ENCODE measurements around the gene IFIT5.

The IFIT5 gene

GRCh38 chr10:89391907-89392756, 22.2 kb upstream of the IFIT5 start, which contains the start of gene IFIT1:
Gene IFIT1 (plus strand): TSS chr10:89392623. CDS start chr10:89392713, 90 bp downstream.
- no peak for TF ChIP-seq EZH2 (IDR thresholded peaks at IDR 0.05; ENCODE audit: borderline replicate concordance, low read length)
- TF ChIP-seq, protein P1, sequence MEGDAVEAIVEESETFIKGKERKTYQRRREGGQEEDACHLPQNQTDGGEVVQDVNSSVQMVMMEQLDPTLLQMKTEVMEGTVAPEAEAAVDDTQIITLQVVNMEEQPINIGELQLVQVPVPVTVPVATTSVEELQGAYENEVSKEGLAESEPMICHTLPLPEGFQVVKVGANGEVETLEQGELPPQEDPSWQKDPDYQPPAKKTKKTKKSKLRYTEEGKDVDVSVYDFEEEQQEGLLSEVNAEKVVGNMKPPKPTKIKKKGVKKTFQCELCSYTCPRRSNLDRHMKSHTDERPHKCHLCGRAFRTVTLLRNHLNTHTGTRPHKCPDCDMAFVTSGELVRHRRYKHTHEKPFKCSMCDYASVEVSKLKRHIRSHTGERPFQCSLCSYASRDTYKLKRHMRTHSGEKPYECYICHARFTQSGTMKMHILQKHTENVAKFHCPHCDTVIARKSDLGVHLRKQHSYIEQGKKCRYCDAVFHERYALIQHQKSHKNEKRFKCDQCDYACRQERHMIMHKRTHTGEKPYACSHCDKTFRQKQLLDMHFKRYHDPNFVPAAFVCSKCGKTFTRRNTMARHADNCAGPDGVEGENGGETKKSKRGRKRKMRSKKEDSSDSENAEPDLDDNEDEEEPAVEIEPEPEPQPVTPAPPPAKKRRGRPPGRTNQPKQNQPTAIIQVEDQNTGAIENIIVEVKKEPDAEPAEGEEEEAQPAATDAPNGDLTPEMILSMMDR (IDR thresholded peaks at IDR 0.05; ENCODE audit: low read length): no peak

DNA sequence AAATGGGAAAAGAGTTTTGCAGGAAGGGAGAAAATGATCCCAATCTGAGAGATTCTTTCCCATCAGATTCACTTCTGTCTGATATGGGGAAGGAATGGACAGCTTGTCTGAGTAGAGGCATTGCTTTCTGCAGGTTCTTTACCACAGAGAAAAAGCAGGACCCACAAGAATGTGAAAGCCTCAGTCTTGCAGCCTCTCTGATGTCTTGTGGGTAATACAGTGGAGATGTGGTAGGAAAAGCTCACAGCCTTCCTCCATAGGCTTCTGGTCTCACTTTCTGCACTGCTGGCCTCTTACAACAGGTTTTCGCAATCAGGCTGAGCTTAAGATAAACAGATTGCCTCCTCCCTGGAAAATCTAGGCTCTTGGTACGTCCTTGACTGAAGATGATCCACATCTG, 21.4 kb upstream of the IFIT5 start:
- no peak overlapping the region for H3K9ac ChIP-seq (ENCODE audit: low read length)
- H4K20me1 ChIP-seq (ENCODE audit: insufficient read depth, low read length): no peaks in the 10 kb centered on the region

More at GRCh38 chr10:89391907-89392756, 22.2 kb upstream of the IFIT5 start, which contains the start of gene IFIT1:
- no peaks in the 10 kb centered on the region for H3K79me2 ChIP-seq (ENCODE audit: insufficient read depth, low read length)
- no peak within 1 kb of the TSS for H3K9ac ChIP-seq (ENCODE audit: low read length)
- H2AFZ ChIP-seq (ENCODE audit: low read length): no peak within 1 kb of the TSS
- no peaks in the 10 kb centered on the region for H3F3A ChIP-seq (ENCODE audit: insufficient read depth, low read length)
- peak within 1 kb of the TSS; percentile 41 for H3K4me2 ChIP-seq (ENCODE audit: low read length)
- H3K9me3 ChIP-seq (ENCODE audit: low read length): no peaks in the 10 kb centered on the region
- H3K4me1 ChIP-seq (ENCODE audit: insufficient read depth, low read length, severe bottlenecking): no peaks in the 10 kb centered on the region
- no peaks in the 10 kb centered on the region for H3K9me2 ChIP-seq (ENCODE audit: low read depth, low read length)
- peak within 1 kb of the TSS; percentile 10 for H3K4me3 ChIP-seq (ENCODE audit: low read depth, low read length, poor library complexity, severe bottlenecking)
- no peaks in the 10 kb centered on the region for H4K20me1 ChIP-seq (ENCODE audit: insufficient read depth, low read length)
- H3K27ac ChIP-seq (ENCODE audit: low read depth, low read length, poor library complexity, severe bottlenecking): no peak within 1 kb of the TSS
- H3K27me3 ChIP-seq (ENCODE audit: insufficient read depth, low read length): no peaks in the 10 kb centered on the region
- H3K36me3 ChIP-seq (ENCODE audit: insufficient read depth, low read length): no peaks in the 10 kb centered on the region

DNA sequence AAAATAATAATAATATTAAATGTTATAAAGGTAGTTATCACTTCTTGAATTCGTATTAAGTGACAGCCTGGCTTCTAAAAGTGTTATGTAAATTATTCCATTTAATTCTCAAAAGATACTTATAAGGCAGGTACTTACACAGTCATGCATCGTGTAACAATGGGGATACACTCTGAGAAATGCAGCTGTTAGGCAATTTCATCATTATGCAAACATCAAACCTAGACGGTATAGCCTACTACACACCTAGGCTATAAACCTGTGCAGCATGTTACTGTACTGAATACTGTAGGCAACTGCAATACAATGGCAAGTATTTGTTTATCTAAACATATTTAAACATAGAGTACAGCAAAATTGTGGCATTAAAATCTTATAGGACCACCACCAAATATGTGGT, 20.5 kb upstream of the IFIT5 start:
- Histone ChIP-seq H3K36me3 (ENCODE audit: insufficient read depth, low read length) (no peaks in the 10 kb centered on the region; the same call in 1 of the 2 replicates), H4K20me1 (ENCODE audit: insufficient read depth, low read length) (no peaks in the 10 kb centered on the region), H3K4me3 (ENCODE audit: low read depth, low read length, poor library complexity, severe bottlenecking) (no peak overlapping the region), H3K9me3 (ENCODE audit: low read length) (no peaks in the 10 kb centered on the region), H3F3A (ENCODE audit: insufficient read depth, low read length) (no peaks in the 10 kb centered on the region), H3K4me1 (ENCODE audit: insufficient read depth, low read length, severe bottlenecking) (no peaks in the 10 kb centered on the region), H3K4me2 (ENCODE audit: low read length) (no peak overlapping the region), H3K79me2 (ENCODE audit: insufficient read depth, low read length) (no peaks in the 10 kb centered on the region), H3K27ac (ENCODE audit: low read depth, low read length, poor library complexity, severe bottlenecking) (no peak overlapping the region), H2AFZ (ENCODE audit: low read length) (no peak overlapping the region), H3K9me2 (ENCODE audit: low read depth, low read length) (no peaks in the 10 kb centered on the region), H3K9ac (ENCODE audit: low read length) (no peak overlapping the region), H3K27me3 (ENCODE audit: insufficient read depth, low read length) (no peaks in the 10 kb centered on the region)
- TF ChIP-seq, protein P1 (IDR thresholded peaks at IDR 0.05; ENCODE audit: low read length): no peak
- no peak for TF ChIP-seq EZH2 (IDR thresholded peaks at IDR 0.05; ENCODE audit: borderline replicate concordance, low read length)

More for the DNA sequence above, 21.4 kb upstream of the IFIT5 start:
- H2AFZ ChIP-seq (ENCODE audit: low read length): no peak overlapping the region
- H3K9me2 ChIP-seq (ENCODE audit: low read depth, low read length): no peaks in the 10 kb centered on the region
- no peaks in the 10 kb centered on the region for H3K79me2 ChIP-seq (ENCODE audit: insufficient read depth, low read length)
- no peak overlapping the region for H3K4me3 ChIP-seq (ENCODE audit: low read depth, low read length, poor library complexity, severe bottlenecking)
- H3K36me3 ChIP-seq (ENCODE audit: insufficient read depth, low read length): no peaks in the 10 kb centered on the region; the same call in 1 of the 2 replicates
- no peaks in the 10 kb centered on the region for H3K27me3 ChIP-seq (ENCODE audit: insufficient read depth, low read length)
- no peak overlapping the region for H3K4me2 ChIP-seq (ENCODE audit: low read length)
- H3F3A ChIP-seq (ENCODE audit: insufficient read depth, low read length): no peaks in the 10 kb centered on the region
- H3K9me3 ChIP-seq (ENCODE audit: low read length): no peaks in the 10 kb centered on the region
- H3K4me1 ChIP-seq (ENCODE audit: insufficient read depth, low read length, severe bottlenecking): no peaks in the 10 kb centered on the region
- H3K27ac ChIP-seq (ENCODE audit: low read depth, low read length, poor library complexity, severe bottlenecking): no peak overlapping the region
- TF ChIP-seq, protein P1 (IDR thresholded peaks at IDR 0.05; ENCODE audit: low read length): no peak
- no peak for TF ChIP-seq EZH2 (IDR thresholded peaks at IDR 0.05; ENCODE audit: borderline replicate concordance, low read length)
